Measurements from ENCODE around the gene YLPM1.
"Not testable (repeated sequence)": the region's sequence is repeated elsewhere in the genome, so short reads cannot be mapped to it uniquely, and the experiment has no call there.

YLPM1 gene, protein sequence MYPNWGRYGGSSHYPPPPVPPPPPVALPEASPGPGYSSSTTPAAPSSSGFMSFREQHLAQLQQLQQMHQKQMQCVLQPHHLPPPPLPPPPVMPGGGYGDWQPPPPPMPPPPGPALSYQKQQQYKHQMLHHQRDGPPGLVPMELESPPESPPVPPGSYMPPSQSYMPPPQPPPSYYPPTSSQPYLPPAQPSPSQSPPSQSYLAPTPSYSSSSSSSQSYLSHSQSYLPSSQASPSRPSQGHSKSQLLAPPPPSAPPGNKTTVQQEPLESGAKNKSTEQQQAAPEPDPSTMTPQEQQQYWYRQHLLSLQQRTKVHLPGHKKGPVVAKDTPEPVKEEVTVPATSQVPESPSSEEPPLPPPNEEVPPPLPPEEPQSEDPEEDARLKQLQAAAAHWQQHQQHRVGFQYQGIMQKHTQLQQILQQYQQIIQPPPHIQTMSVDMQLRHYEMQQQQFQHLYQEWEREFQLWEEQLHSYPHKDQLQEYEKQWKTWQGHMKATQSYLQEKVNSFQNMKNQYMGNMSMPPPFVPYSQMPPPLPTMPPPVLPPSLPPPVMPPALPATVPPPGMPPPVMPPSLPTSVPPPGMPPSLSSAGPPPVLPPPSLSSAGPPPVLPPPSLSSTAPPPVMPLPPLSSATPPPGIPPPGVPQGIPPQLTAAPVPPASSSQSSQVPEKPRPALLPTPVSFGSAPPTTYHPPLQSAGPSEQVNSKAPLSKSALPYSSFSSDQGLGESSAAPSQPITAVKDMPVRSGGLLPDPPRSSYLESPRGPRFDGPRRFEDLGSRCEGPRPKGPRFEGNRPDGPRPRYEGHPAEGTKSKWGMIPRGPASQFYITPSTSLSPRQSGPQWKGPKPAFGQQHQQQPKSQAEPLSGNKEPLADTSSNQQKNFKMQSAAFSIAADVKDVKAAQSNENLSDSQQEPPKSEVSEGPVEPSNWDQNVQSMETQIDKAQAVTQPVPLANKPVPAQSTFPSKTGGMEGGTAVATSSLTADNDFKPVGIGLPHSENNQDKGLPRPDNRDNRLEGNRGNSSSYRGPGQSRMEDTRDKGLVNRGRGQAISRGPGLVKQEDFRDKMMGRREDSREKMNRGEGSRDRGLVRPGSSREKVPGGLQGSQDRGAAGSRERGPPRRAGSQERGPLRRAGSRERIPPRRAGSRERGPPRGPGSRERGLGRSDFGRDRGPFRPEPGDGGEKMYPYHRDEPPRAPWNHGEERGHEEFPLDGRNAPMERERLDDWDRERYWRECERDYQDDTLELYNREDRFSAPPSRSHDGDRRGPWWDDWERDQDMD (N-terminal part only)

DNA sequence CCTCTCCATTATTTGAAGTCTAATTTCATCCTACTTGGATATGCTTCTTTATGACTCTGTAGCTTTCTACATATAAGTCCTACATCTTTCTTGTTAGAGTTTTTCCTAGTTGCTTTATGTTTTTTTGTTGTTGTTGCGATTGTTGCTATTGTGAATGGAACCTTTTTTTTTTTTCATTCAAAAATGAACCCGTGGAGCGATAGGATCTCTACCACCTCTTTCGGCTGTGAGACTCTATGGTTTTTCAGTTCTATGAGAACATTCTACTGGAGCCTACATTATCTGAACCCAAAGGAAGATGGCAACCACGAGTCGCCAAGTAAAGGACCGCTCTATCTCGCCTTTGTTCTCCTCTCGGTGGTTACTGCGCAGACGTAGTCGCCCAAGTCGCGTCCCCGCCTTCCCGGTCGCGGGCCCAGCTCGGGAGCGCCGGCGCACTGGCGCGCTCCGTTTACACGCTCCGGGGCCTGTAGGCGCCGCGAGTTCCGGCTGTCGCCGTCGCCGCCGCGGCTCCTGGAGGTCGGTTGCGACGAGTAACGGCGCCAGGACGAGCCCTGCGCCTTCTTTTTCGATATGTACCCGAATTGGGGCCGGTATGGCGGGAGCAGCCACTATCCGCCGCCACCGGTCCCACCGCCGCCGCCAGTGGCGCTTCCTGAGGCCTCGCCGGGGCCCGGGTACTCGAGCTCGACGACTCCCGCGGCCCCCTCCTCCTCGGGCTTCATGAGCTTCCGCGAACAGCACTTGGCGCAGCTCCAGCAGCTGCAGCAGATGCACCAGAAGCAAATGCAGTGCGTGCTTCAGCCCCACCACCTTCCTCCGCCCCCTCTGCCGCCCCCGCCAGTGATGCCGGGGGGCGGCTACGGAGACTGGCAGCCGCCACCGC lies at the start of gene YLPM1:
Gene YLPM1 (plus strand): TSS at position 400 of the 886 bp plus-strand sequence. CDS start 174 bp downstream, at position 574.
- in situ Hi-C loops (cut with MboI; ENCODE audit: low sequenced_read_pairs) = no loop called here

DNA sequence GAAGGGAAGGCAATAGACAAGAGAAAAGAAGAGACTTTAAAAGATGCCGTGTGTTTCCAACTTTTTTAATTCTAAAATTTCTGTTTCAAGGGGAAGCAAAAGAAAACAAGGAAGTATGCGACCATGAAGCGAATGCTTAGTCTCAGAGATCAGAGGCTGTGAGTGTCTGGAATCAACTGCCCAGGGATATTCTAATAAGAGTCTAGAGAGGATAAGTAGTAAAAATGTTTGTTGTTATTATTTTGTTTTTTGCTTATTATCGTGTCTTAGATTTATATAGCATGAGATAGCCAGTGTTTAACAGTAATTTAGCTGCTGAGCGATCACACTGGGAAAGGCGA lies 49.8 kb upstream of the YLPM1 start:
- in situ Hi-C loops (cut with MboI; ENCODE audit: low sequenced_read_pairs) = no loop called here

DNA sequence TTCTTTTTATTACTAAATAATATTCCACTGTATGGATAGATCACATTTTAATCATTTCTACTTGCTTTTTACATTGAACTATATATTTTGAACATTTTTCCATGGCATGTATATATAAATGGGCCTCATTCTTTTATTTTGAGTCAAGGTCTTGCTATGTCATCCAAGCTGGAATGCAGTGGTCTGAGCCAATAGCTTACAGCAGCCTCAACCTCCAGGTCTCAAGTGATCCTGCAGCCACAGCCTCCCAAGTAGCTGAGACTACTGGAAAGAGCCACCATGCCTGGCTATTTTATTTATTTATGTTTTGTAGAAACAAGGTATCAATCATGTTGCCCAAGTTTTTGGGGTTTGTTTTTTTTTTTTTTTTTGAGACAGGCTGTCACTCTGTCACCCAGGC lies 42.6 kb upstream of the YLPM1 start:
- in situ Hi-C loops (cut with MboI; ENCODE audit: low sequenced_read_pairs) = no loop called here

DNA sequence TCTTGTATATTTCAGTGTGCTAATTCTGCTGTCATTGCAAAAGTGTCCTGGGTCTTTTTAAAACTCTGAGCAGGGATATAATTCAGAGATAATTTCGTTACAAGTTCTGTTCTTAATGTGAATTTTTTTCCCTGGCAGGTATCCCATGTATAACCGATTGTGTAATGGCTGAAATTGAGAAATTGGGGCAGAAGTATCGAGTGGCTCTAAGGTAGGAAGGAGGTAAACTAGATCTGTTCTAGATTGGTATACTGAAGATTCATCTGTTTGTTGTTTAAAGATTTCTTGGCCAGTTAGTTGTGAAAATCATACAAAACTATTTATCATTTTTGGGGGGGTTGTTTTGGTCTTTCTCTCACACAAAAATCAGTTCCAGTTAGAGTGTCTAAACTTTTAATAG lies 40.0 kb upstream of the YLPM1 start:
- in situ Hi-C loops (cut with MboI; ENCODE audit: low sequenced_read_pairs) = no loop called here

DNA sequence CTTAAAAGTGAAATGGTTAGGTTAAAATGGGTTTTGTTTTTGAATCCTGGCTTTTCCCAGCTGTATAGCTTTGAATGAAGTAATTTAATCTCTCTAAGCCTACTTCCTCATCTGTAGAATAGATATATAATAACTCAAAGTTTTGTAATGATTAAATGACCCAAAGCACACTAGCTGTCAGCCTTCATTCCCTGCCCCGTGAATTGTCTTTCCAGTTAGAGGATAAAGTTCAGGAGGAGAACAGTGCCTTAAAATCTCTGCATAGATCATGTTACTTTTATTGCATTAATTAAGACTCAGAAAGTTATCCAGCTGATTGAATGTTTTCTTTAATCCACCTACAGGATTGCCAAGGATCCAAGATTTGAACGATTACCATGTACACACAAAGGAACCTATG lies 30.7 kb upstream of the YLPM1 start:
- in situ Hi-C loops (cut with MboI; ENCODE audit: low sequenced_read_pairs) = no loop called here

DNA sequence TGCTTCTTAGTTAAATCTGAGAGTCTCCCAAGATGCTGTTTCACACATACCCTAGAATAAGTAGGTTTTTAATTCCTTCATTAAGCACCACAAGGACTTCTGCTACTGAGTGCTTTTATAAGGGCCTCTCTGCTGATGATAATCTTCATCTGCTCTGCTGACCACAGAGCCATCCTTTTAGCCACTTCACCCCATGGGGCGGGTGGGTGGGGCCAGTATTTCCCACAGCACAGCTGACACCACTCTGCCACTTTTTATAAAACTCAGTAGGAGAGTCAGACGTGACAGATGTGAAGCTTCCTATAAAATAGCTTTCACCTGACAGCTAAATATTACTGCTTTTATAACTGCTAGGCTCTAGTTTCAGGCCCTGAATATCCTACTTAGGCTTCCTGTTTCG lies 29.9 kb upstream of the YLPM1 start:
- in situ Hi-C loops (cut with MboI; ENCODE audit: low sequenced_read_pairs) = no loop called here

DNA sequence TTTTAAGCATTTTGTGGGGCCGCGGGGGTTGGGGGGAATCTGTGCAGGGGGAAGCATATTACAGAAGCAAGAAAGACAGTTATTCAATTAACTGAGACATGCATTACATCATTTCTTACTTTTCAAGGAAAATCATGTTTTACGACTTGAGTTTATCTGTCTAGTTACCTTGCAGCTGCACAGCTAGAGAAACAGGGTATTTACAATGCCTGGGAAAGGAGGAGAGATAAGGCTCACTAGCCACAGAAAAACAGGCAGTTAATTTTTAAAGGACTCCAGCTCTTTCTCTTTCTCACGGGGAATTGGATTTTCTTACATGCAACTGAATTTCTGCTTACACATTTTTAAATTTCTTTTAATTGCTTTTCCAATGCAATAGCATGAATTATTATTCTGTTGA lies 28.0 kb upstream of the YLPM1 start:
- in situ Hi-C loops (cut with MboI; ENCODE audit: low sequenced_read_pairs) = no loop called here

DNA sequence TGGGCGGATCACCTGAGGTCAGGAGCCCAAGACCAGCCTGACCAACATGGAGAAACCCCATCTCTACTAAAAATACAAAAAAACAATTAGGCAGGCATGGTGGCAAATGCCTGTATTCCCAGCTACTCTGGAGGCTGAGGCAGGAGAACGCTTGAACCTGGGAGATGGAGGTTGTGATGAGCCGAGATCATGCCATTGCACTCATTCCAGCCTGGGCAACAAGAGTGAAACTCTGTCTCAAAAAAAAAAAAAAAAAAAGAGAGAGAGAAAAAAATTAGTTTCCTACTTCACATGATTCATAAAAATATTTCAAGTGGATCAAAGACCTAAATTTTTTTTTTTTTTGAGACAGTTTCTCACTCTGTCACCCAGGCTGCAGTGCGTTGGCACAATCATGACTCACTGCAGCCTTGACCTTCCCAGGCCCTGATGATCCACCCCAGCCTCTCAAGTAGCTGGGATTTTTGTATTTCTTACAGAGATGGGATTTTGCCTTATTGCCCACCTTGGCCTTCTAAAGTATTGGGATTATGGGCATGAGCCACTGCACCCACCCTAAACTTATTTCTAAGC lies 25.3 kb upstream of the YLPM1 start:
- in situ Hi-C loops (cut with MboI; ENCODE audit: low sequenced_read_pairs) = no loop called here

DNA sequence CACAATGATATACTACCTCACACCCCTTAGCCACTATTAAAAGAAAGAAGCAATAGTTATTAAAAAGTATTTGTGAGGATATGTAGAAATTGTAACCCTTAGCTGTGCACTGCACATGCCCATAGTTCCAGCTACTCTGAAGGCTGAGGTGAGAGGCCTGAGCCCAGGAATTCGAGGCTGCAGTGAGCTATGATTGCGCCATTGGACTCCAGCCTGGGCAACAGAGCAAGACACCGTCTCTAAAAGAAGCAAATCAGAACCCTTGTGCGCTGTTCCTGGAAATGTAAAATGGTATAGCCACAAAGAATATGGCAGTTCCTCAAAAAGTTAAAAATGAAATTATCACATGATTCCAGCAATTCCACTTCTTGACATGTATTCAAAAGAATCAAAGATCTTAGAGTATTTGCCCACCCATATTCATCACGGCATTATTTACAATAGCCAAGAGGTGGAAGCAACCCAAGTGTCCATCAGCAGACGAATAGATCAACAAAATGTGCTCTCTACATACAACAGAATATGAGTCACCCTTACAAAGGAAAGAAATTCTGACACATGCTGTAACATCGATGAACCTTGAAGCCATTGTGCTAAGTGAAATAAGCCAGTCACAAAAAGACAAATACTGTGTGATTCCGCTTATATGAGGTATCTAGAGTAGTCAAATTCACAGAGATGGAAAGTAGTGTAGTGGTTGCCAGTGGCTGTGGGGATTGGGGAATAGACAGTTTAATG lies 23.7 kb upstream of the YLPM1 start:
- in situ Hi-C loops (cut with MboI; ENCODE audit: low sequenced_read_pairs) = no loop called here

DNA sequence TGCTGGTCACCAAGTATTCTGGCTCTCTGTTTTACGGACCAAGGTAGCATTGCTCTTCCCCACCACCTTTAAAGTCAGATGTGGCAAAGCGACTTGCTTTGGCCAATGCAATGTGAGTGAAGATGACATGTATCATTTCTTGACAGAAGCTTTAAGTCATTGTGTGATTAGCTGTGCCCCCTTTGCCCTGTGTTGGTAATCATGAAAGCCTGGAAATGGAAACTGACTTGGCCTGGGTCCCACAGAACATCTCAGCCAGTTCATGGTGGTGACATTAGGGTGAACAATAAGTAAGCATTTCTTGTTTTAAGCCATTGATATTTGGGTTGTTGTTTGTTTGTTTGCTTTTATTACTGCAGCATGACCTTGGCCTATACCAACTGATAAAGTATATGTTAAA lies 15.9 kb upstream of the YLPM1 start:
- in situ Hi-C loops (cut with MboI; ENCODE audit: low sequenced_read_pairs) = no loop called here

DNA sequence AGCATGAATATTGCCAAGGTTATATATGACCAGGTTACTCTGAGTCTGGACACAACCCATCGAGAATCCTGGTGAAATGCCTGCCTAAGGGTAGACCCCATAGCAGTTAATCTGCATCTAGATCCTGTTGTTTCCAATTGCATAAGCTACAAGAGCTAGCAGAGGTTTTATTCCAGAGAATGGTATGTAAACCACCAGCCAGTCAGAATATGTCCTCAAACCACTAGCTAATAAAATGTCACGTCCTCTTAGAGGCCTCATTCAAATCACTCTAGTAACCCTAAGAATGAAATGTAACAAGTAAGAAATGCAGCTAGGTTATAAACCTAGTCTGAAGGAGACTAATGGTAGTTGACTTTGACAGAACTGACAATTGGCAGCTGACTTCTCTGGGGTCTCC lies 9.0 kb upstream of the YLPM1 start:
- in situ Hi-C loops (cut with MboI; ENCODE audit: low sequenced_read_pairs) = no loop called here

DNA sequence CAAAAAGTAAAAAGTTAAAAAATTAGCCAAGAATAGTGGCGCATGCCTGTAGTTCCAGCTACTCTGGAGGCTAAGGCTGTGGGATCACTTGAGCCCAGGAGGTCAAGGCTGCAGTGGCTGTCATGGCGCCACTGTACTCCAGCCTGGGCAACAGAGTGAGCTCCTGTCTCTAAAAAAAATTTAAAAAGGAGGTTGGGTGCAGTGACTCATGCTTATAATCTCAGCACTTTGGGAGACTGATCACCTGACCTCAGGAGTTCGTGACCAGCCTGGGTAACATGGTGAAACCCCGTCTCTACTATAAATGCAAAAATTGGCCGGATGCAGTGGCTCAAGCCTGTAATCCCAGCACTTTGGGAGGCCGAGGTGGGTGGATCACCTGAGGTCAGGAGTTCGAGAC lies 8.2 kb upstream of the YLPM1 start:
- in situ Hi-C loops (cut with MboI; ENCODE audit: low sequenced_read_pairs) = no loop called here

DNA sequence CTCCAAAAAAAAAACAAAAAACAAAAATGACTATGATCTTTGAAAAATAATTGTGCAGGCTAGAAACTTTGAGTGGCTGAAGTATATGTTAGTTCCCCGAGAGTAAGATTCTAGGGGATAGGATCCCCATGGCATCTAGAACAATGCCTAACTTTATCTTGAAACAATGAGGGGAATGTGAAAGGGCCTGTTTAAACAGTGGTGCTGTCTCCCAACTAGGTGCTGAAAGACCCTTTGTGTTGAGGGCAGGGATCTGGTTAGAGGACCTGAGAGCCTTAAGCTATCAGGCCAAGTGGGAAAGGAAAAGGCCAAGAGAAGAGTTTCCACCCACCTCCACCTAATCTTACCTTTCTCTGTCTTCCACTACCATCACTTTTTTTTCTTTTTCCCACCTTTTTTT lies 6.8 kb upstream of the YLPM1 start:
- in situ Hi-C loops (cut with MboI; ENCODE audit: low sequenced_read_pairs) = no loop called here

DNA sequence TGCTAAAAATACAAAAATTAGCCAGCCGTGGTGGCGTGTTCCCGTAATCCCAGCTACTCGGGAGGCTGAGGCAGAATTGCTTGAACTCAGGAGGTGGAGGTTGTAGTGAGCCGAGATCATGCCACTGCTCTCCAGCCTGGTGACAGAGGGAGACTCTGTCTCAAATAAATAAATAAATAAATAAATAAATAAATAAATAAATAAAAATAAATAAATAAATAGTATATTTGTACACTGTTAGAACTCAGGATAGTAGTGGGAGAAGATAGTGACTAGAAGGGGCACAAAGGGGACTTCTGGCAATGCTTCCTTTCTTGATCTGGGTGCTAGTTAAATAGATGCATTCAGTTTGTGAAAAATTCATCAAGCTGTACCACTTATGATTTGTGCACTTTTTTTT lies 4.6 kb upstream of the YLPM1 start:
- in situ Hi-C loops (cut with MboI; ENCODE audit: low sequenced_read_pairs) = not testable (repeated sequence)

DNA sequence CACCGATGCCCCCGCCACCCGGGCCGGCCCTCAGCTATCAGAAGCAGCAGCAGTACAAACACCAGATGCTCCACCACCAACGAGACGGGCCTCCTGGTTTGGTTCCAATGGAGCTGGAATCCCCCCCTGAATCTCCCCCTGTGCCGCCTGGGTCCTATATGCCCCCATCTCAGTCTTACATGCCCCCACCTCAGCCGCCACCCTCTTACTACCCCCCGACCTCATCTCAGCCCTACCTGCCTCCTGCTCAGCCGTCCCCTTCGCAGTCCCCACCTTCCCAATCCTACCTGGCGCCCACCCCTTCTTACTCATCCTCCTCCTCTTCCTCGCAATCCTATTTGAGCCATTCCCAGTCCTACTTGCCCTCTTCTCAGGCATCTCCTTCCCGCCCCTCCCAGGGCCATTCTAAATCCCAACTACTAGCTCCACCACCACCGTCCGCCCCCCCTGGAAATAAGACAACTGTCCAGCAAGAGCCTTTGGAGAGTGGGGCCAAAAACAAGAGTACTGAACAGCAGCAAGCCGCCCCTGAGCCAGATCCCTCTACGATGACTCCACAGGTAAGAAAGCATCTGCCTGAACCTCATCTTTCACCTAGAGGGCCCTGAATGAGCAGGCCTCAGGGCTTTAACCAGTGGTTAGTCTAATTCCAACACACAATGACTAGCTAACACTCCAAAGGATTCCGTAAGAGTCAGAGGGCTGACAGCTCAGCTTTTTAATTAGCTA lies 851 bp downstream of the YLPM1 start:
- in situ Hi-C loops (cut with MboI; ENCODE audit: low sequenced_read_pairs) = no loop called here

DNA sequence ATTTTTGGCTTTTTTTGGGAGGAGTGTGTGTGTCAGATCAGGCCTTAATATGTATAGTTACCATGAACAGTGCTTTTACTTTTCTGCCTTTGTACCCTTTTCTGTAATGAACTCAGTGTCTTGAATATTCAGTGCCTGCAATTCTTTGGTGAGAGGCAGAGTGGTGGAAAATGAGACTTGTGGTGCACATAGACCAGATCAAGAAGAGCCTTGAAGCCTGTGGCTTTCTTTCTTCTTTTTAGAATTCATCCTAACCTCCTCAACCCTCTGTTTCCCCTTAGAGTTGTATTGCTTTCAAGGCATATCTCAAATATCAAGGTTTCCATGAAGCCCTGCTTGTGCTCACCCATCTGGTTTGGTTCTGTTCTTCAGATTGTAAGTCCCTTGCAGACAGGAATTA lies 2.6 kb downstream of the YLPM1 start:
- in situ Hi-C loops (cut with MboI; ENCODE audit: low sequenced_read_pairs) = no loop called here

DNA sequence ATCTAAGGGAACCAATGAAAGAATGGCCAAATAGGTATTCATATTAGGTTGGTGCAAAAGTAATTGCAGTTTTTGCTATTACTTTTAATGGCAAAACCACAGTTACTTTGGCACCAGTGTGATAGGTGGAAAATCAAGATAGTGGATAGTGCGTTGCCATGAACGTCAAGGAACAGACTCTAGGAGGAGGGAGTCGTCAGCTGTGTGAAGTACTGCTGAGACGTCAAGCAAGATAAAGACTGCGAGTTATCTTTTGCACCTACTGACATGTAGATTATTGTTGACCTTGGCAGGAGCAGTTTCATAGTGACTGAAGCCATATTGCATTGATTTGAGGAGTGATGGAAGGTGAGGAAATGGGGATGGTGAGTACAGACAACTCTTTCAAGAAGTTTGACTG lies 8.3 kb downstream of the YLPM1 start:
- in situ Hi-C loops (cut with MboI; ENCODE audit: low sequenced_read_pairs) = no loop called here

DNA sequence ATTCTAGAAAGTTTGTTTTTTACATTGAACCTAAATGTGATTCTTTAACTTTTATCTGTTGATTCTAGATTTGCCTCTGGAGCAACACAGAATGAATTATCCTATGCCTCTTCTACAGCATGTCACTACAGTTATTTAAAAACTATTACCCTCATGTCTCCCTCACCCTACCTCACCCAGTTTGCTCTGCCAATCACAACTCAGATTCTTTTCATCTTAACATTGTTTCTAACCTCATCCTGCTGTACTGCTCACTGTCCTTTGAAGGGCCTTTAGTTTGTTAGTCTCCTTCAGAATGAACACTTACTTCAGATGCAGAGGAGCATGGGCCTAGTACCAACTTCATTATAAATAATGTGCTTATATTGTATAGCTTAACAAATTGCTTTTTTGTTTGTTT lies 21.5 kb downstream of the YLPM1 start:
- in situ Hi-C loops (cut with MboI; ENCODE audit: low sequenced_read_pairs) = no loop called here
